NCI-H1417 treated with DMSO at 0.1 percent for 48 hours (cell line): ENCODE measurements around the gene SLC22A7.
"Not testable (repeated sequence)": the region's sequence is repeated elsewhere in the genome, so short reads cannot be mapped to it uniquely, and the experiment has no call there.

Experiments
- DNase-seq: peaks from one replicate; lab custom pipeline; 2025; lab: John Stamatoyannopoulos, UW

SLC22A7 gene

DNA sequence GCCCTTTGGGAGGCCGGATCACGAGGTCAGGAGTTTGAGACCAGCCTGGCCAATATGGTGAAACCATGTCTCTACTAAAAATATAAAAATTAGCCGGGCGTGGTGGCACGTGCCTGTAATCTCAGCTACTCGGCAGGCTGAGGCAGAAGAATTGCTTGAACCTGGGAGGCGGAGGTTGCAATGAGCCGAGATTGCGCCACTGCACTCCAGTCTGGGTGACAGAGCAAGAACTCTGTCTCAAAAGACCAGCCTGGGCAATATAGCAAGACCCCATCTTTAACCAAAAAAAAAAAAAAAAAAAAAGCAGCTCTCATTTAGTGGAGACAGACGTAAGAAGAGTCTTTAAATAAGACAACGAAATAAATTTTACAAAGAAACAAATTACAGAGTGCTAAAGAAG is 48.2 kb downstream of the SLC22A7 start:
- not testable (repeated sequence) for DNase-seq

DNA sequence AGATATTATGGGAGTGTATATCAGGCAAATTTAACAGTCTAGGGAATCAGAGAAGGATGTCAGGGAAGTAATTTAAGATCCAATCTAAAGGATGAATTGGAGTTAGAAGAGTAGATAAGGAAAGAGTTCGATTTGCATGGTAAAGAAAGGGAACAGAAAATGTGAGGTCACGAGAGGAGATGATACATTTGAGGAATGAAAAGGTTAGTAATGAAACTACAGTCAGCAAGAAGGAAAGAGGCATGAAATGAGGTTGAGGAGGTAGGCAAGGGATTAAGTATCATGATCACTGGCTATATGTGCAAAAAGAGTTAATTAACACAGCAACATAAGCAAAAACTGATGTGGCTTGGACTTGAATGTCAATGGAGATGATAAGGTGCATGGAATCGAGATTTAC is 49.0 kb downstream of the SLC22A7 start:
- no peak for DNase-seq

GRCh38 chr6:43347444-43347843 is 49.4 kb downstream of the SLC22A7 start:
- DNase-seq: no peak

DNA sequence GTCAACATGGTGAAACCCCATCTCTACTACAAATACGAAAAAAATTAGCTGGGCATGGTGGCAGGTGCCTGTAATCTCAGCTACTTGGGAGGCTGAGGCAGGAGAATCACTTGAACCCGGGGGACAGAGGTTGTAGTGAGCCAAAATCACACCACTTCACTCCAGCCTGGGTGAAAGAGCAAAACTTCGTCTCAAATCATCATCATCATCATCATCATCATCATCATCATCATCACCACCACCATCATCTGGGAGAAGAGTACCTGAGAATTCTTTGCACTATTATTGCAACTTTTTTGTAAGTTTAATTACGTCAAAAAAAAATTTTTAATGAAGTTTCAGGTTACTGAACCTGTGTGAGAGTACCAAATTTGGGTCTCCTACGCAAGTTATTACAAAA is 53.9 kb downstream of the SLC22A7 start:
- DNase-seq: not testable (repeated sequence)
